B cell (primary cell): ENCODE data around the gene ANKRD11. TPM values are rescaled to one million over a fixed set of nuclear protein-coding genes. Genes with fewer than 3 reads are reported as not detected.
"Not testable (repeated sequence)": the region's sequence is repeated elsewhere in the genome, so short reads cannot be mapped to it uniquely, and the experiment has no call there.

Source experiments
- ATAC-seq: fragments of 200-7000 bp; cut with Tn5 transposase; one replicate; pipeline ENCODE4 v1.10.0; 2021; ENCODE audit warnings: low read depth, mild to moderate bottlenecking, moderate number of reproducible peaks, moderate library complexity
- CTCF ChIA-PET: fragments of 350-600 bp; sonication (Branson Sonifier 250); formaldehyde crosslinking; loops from one replicate; lab custom pipeline; 2021; ENCODE audit warnings: antibody characterized with exemption, inconsistent platforms; lab: Charles Lee
- POLR2A ChIA-PET: fragments of 350-600 bp; sonication (Branson Sonifier 250); formaldehyde crosslinking; loops from one replicate; lab custom pipeline; 2021; ENCODE audit warnings: antibody characterized with exemption; lab: Charles Lee
- DNase-seq: peaks from one replicate; pipeline ENCODE4 v3.0.0; 2013
- H2AFZ ChIP-seq: 2 replicates; pipeline ENCODE4 v1.6.1; 2012; ENCODE audit warnings: mild to moderate bottlenecking, low read depth, low read length; ENCODE audit not compliant: insufficient read depth, poor library complexity, severe bottlenecking
- H3K27ac ChIP-seq, 2 donors: 1 replicate in 1 of 2; 2 replicates in 1 of 2; pipeline ENCODE4 v1.5.1; 2012 to 2013; ENCODE audit warnings: low read length in 2 of 2, mild to moderate bottlenecking in 2 of 2, moderate library complexity in 1 of 2
- H3K27me3 ChIP-seq, 4 experiments: fragments of 200-600 bp in 1 of 4; sonication (generic) in 1 of 4; replicated peaks in 1 of 4; 1 replicate in 2 of 4; 2 replicates in 2 of 4; pipeline versions ENCODE4 v1.6.1 to v1.7.0; 2013 to 2016; ENCODE audit warnings: low read length in 3 of 4, mild to moderate bottlenecking in 2 of 4, mixed read lengths in 1 of 4, moderate library complexity in 1 of 4; ENCODE audit not compliant: insufficient read depth in 4 of 4, control insufficient read depth in 3 of 4; ENCODE audit errors: control extremely low read depth in 1 of 4
- H3K36me3 ChIP-seq, 2 experiments: replicated peaks in 1 of 2; 1 replicate in 1 of 2; 2 replicates in 1 of 2; pipeline versions ENCODE4 v1.6.1 to v1.7.1; 2013; ENCODE audit warnings: low read length in 1 of 2; ENCODE audit not compliant: insufficient read depth in 2 of 2, control insufficient read depth in 1 of 2; ENCODE audit errors: control extremely low read depth in 1 of 2, extremely low read depth in 1 of 2
- H3K4me1 ChIP-seq, 2 donors: fragments of 200-600 bp in 1 of 2; sonication (generic) in 1 of 2; 1 replicate in 1 of 2; 2 replicates in 1 of 2; pipeline versions ENCODE4 v1.5.1 to v1.6.1; 2013 to 2017; ENCODE audit warnings: low read length in 2 of 2; ENCODE audit not compliant: control insufficient read depth in 2 of 2, insufficient read depth in 2 of 2
- H3K4me2 ChIP-seq: replicated peaks from 2 replicates; pipeline ENCODE3; 2012; ENCODE audit warnings: mild to moderate bottlenecking, low read depth, low read length; ENCODE audit not compliant: poor library complexity, severe bottlenecking
- H3K4me3 ChIP-seq, 5 experiments: fragments of 200-600 bp in 1 of 5; sonication (generic) in 1 of 5; 1 replicate in 3 of 5; 2 replicates in 2 of 5; pipeline versions ENCODE4 v1.5.1 to v1.7.0; 2011 to 2016; ENCODE audit warnings: low read length in 4 of 5, mild to moderate bottlenecking in 4 of 5, low read depth in 2 of 5, control low read depth in 1 of 5, moderate library complexity in 1 of 5; ENCODE audit not compliant: insufficient read depth in 1 of 5; ENCODE audit errors: control extremely low read depth in 1 of 5, extremely low read depth in 1 of 5
- H3K79me2 ChIP-seq: fragments of 200-600 bp; sonication (generic); one replicate; pipeline ENCODE4 v1.6.0; 2016; ENCODE audit warnings: low read length; ENCODE audit not compliant: control insufficient read depth, insufficient read depth
- H3K9ac ChIP-seq: fragments of 200-600 bp; sonication (generic); 2 replicates; pipeline ENCODE4 v1.6.1; 2017; ENCODE audit warnings: mild to moderate bottlenecking, low read length, moderate library complexity
- H3K9me3 ChIP-seq, 3 donors: one replicate each; pipeline versions ENCODE4 v1.6.1 to v1.7.1; 2013; ENCODE audit warnings: low read length in 2 of 3; ENCODE audit not compliant: control insufficient read depth in 2 of 3, insufficient read depth in 1 of 3; ENCODE audit errors: control extremely low read depth in 1 of 3
- H4K20me1 ChIP-seq: 2 replicates; pipeline ENCODE4 v1.6.0; 2012; ENCODE audit warnings: mild to moderate bottlenecking, low read length; ENCODE audit not compliant: insufficient read depth, control insufficient read depth, poor library complexity, severe bottlenecking
- H3K27ac Mint-ChIP-seq: one replicate; pipeline ENCODE4 v1.8.0; 2021; ENCODE audit warnings: mixed read lengths
- H3K27me3 Mint-ChIP-seq: one replicate; pipeline ENCODE4 v1.8.0; 2021; ENCODE audit warnings: mixed read lengths
- H3K4me1 Mint-ChIP-seq: one replicate; pipeline ENCODE4 v1.8.0; 2021; ENCODE audit warnings: mixed read lengths
- H3K4me3 Mint-ChIP-seq: one replicate; pipeline ENCODE4 v1.8.0; 2021; ENCODE audit warnings: mixed read lengths
- H3K9me3 Mint-ChIP-seq: one replicate; pipeline ENCODE4 v1.8.0; 2022; ENCODE audit warnings: mixed read lengths; ENCODE audit not compliant: insufficient read depth
- EZH2 ChIP-seq: IDR thresholded peaks from 2 replicates; pipeline ENCODE4 v1.6.1; 2012; ENCODE audit warnings: borderline replicate concordance, low read depth, mild to moderate bottlenecking, moderate library complexity, low read length; ENCODE audit not compliant: insufficient read depth, poor library complexity, severe bottlenecking
- WGBS: methylation state at CpG from one replicate; pipeline ENCODE4 v1.1.5; 2013; ENCODE audit warnings: missing lambda C conversion rate; ENCODE audit not compliant: insufficient coverage; 5-methylcytosine and 5-hydroxymethylcytosine counted together
- intact Hi-C: fragments of 100-400 bp; cut with micrococcal nuclease; formaldehyde crosslinking; loops from one replicate; pipeline ENCODE4 v1.10.0; 2022
- polyA plus RNA-seq: library from polyadenylated mRNA; depleted of rRNA; stranded (reverse); fragments of >200 nt; gene quantifications from 2 replicates; pipeline ENCODE4 v1.2.3, GENCODE V29; 2012
- total RNA-seq, 2 donors: library from RNA; stranded (reverse); fragments of 120-200 nt in 1 of 2; gene quantifications; 1 replicate in 1 of 2; 2 replicates in 1 of 2; pipeline versions ENCODE4 v1.2.3 to v1.2.4, GENCODE V29; 2013 to 2022
- TF ChIP-seq, protein P1 (sequence below): fragments of 200-600 bp; IDR thresholded peaks from one replicate; pipeline ENCODE4 v1.8.0; 2022; ENCODE audit warnings: antibody characterized with exemption, mild to moderate bottlenecking

The ANKRD11 gene
- total and polyA plus RNA-seq, 2 donors (not counting 1 experiment from before 2014, with no cell fraction given): 67.9 to 314 TPM

DNA sequence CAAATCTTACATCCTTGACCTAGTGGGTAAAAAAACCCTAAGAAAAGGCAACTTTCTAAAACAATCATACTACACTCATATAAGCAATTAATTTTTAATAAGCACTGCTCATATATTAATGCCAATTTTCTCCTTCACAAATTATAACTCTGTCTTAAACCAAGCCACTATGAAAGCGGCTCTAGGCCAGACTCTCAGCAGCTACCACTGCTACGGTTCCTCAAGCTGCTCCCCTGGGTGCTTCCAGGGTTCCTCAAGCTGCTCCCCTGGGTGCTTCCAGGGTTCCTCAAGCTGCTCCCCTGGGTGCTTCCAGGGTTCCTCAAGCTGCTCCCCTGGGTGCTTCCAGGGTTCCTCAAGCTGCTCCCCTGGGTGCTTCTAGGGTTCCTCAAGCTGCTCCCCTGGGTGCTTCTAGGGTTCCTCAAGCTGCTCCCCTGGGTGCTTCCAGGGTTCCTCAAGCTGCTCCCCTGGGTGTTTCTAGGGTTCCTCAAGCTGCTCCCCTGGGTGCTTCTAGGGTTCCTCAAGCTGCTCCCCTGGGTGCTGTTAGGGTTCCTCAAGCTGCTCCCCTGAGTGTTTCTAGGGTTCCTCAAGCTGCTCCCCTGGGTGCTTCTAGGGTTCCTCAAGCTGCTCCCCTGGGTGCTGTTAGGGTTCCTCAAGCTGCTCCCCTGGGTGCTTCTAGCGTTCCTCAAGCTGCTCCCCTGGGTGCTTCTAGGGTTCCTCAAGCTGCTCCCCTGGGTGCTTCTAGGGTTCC, 35.8 kb downstream of the ANKRD11 start:
- H3K27ac Mint-ChIP-seq, H3K27ac ChIP-seq, H3K4me2 ChIP-seq, H3K9me3 Mint-ChIP-seq, H3K27me3 ChIP-seq, H3K9ac ChIP-seq, H3K4me3 ChIP-seq, H3K27me3 Mint-ChIP-seq, H3K36me3 ChIP-seq, H3K4me3 Mint-ChIP-seq, H2AFZ ChIP-seq: not testable (repeated sequence)
- H4K20me1 ChIP-seq: peaks cover 97% of the 10 kb centered on the region
- peaks cover 91% of the 10 kb centered on the region for H3K79me2 ChIP-seq
- POLR2A ChIA-PET: interaction anchor here (0.7 to 1.6 kb wide), 3 partner anchors 9 to 23 kb away, joined by 4 to 6 read pairs (median 6); no protein-coding TSS in a partner anchor
- H3K4me1 ChIP-seq: peaks cover 44 to 48% of the 10 kb centered on the region in 2 donors
- ATAC-seq: peak; percentile 53
- 89% methylated on average over 1 of the region's 3 CpGs for WGBS
- CTCF ChIA-PET: interaction anchor here (1.2 kb wide), 2 partner anchors 18 to 75 kb away, joined by 4 to 5 read pairs; no protein-coding TSS in a partner anchor
- intact Hi-C loops: loop anchor here (5.0 kb wide), 1 partner anchor 33 kb away; no protein-coding TSS in a partner anchor
- H3K9me3 ChIP-seq: peaks cover 0 to 25% (median 0%) of the 10 kb centered on the region in 3 donors
- peak; percentile 76 for DNase-seq
- peaks cover 54% of the 10 kb centered on the region for H3K4me1 Mint-ChIP-seq

DNA sequence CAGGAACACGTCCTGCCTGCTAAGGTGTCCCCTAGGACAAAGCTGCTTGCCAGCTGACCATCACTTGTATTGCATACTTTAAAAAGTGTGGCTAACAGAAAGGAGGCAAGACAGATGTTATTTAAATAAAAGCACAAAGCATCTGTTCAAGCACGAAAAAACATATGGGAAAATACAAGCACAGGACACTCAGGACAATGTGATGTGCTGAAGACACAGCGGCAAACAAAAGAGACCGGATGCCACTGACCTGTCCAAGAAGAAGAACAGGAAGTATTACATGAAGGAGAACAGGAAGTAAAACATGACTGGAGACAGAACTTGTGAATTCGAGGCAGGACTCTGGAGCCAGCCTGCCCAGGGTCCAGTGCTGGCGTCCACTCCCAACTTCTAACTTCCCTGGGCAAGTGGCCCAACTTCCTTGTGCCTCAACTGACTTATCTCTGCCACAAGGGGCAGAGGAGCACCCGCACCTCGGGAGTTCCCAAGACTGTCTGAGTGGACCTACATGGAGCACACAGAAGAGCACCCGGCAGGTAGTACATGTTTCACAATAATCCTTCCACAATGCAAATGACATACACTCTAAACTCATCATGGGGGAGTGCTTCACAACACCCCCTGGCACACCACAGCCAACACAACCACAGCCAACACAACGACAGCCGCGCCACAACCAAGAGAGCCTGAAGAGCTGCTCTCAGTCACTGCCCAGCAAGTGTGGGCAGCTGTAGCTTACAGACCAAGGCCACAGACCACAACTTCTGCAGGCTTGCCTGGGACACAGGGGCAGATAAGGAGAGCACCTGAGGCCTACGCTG, 36.6 kb downstream of the ANKRD11 start:
- Histone ChIP-seq H3K4me1 (peaks cover 49 to 51% of the 10 kb centered on the region in 2 donors), H4K20me1 (peaks cover 97% of the 10 kb centered on the region), H3K79me2 (peaks cover 91% of the 10 kb centered on the region), H3K36me3 (no peaks in the 10 kb centered on the region), H3K4me3 (no peak overlapping the region), H3K9me3 (peaks cover 0 to 25% (median 0%) of the 10 kb centered on the region in 3 donors), H3K27ac (no peak overlapping the region), H3K4me2 (peak overlapping the region; percentile 5), H3K27me3 (no peaks in the 10 kb centered on the region), H2AFZ (no peak overlapping the region), H3K9ac (no peak overlapping the region)
- Mint-ChIP-seq H3K27ac (peak overlapping the region; percentile 66), H3K4me1 (peaks cover 56% of the 10 kb centered on the region), H3K9me3 (no peaks in the 10 kb centered on the region), H3K4me3 (no peak overlapping the region), H3K27me3 (no peaks in the 10 kb centered on the region)
- ATAC-seq (peak; percentile 34), DNase-seq (peak; percentile 50)
- intact Hi-C loops: loop anchor here (5.0 kb wide), 1 partner anchor 34 kb away; no protein-coding TSS in a partner anchor
- POLR2A ChIA-PET: interaction anchor here (1.6 kb wide), 1 partner anchor 23 kb away, joined by 4 read pairs; no protein-coding TSS in a partner anchor
- WGBS: 73% methylated on average over 12 of the region's 13 CpGs
- CTCF ChIA-PET: no interaction called here
- no peak for TF ChIP-seq EZH2
- TF ChIP-seq, protein P1, sequence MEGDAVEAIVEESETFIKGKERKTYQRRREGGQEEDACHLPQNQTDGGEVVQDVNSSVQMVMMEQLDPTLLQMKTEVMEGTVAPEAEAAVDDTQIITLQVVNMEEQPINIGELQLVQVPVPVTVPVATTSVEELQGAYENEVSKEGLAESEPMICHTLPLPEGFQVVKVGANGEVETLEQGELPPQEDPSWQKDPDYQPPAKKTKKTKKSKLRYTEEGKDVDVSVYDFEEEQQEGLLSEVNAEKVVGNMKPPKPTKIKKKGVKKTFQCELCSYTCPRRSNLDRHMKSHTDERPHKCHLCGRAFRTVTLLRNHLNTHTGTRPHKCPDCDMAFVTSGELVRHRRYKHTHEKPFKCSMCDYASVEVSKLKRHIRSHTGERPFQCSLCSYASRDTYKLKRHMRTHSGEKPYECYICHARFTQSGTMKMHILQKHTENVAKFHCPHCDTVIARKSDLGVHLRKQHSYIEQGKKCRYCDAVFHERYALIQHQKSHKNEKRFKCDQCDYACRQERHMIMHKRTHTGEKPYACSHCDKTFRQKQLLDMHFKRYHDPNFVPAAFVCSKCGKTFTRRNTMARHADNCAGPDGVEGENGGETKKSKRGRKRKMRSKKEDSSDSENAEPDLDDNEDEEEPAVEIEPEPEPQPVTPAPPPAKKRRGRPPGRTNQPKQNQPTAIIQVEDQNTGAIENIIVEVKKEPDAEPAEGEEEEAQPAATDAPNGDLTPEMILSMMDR: no peak
